ENCODE data around the gene PMEL.

- TF ChIP-seq CTCF (IDR thresholded peaks at IDR 0.05): no peak
- no peak for TF ChIP-seq POLR2AphosphoS5 (IDR thresholded peaks at IDR 0.05)
Measured at GRCh38 chr12:55937981-55938380, 27.9 kb downstream of the PMEL start.
